ENCODE measurements around the gene ULK4.
"Not testable (repeated sequence)": the region's sequence is repeated elsewhere in the genome, so short reads cannot be mapped to it uniquely, and the experiment has no call there.

Gene ULK4

DNA sequence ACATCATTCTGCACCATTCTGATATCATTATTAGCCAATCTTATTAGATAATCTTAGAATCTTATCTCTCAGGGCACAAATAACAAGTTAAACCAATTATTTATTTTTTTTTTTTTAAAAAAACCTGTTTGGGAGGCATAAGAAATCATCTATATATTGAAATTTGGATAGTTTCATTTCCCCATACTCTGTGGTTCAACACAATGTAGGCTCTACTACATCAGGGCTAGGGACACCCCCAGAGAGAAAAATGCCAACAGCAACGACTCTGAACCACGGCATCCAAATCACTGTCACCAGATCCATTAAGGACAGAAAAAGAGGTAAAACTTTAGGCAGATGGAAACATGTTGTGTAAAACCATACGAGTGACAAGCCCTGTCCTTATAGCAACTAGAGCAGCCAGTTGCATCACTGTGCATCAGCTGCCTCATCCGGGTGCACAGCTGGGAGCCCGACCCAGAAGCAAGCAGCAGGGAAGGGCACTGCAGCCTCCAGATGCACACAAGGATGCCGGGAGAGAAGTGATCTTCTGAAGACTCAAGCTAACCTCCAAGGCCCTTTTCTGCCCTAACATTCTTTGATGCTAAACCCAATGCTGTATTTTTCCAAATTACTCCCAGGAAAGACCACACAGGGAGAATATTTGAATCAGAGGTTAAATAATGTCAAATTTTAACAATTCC lies 381.5 kb downstream of the ULK4 start:
- peak; percentile 37 to 41 for DNase-seq (ENCODE audit: low read depth in 2 of 2)

DNA sequence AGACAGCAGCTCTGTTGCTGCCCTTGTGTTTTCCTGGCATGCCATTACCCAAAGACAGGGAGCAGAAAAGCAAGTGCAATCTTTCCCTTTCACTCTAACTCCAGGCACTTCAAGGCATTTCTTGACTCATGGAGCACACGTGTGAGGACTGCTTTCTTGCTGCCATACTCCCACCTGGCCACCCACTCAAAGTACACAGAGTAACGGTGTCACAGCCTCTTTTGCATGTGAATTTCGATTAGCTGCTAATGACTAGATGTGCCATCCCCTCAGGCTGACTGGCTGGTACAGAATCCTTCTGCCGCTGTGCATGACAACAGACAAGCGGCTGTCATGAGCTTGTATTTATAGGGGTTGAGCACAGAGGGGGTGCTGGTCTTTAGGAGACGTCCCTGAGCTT lies 382.0 kb downstream of the ULK4 start:
- DNase-seq (ENCODE audit: low read depth in 2 of 2) = no peak

DNA sequence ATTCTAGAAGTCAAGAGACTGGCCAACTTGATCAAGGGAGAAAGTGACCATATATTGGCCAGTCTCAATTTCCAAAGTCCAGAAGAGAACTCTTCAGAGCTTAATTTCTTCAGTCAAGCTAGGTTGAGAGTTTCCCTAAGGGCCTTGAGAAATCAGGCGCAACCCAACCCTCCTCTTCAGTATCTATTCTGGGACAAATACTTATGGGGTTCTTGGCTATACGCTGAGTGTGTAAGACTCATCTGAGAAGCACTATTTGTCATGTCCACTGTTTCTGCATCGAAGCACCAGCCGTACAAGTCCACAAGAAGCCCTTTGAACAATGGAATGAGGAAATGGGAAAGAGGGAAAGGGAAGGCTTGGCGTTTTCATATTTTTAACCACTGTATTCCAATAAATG lies 383.1 kb downstream of the ULK4 start:
- DNase-seq (ENCODE audit: low read depth in 2 of 2) = no peak

DNA sequence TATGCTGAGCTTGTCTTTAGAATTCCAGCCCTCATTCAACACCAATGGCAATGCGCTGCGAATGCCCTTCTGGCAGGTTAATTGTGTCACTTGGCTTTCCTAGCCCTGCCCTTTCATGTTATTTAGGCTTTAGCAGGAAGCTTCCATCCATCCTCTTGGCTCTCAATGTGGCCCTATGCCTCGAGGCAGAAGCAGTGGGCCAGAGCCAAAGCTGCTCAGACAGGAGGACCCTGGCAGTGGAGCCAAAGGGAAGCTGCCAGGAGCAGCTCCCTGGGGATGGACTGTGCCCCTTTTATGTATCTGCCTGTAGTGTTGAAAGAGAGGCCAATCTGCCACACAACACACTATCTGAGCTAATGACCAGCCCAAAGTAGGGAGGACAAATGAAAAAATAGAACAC lies 386.2 kb downstream of the ULK4 start:
- DNase-seq (ENCODE audit: low read depth in 2 of 2) = no peak

DNA sequence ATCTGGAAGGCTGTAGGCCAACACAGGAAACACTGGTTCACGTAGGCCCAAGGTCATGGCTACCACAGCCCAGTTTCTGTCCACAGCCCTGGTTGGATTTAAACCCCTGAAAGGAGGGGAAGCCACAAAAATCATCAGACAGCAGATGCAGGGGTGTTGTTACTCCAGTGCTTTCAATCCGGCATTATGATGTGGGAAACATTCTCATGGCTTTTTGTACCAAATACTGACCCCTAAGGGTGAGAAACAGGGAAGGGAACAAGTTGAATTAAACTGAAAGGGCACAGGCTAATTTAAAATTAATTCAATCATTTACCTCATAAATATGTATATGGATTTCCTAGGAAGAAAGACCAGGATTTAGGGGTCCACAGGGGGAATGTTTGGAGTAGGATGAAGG lies 387.0 kb downstream of the ULK4 start:
- DNase-seq (ENCODE audit: low read depth in 2 of 2) = no peak

DNA sequence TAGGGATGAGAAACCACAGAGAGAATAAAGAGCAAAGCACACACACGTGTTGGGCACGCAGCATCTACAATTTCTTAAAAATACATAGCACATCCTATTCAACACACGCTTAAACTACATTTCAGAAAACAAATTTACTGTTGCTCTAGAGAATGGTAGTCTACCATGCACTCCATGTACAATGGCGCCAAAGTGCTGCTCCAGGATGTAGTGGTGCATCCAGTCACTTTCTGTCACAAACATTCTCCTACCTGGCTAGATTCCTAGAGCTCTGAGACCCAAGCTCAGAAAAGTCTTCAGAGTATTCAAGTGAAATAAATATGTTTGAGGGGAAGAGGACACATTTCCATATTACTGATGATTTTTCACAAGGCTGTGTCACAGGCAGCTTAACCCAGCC lies 388.3 kb downstream of the ULK4 start:
- DNase-seq (ENCODE audit: low read depth in 2 of 2) = no peak

DNA sequence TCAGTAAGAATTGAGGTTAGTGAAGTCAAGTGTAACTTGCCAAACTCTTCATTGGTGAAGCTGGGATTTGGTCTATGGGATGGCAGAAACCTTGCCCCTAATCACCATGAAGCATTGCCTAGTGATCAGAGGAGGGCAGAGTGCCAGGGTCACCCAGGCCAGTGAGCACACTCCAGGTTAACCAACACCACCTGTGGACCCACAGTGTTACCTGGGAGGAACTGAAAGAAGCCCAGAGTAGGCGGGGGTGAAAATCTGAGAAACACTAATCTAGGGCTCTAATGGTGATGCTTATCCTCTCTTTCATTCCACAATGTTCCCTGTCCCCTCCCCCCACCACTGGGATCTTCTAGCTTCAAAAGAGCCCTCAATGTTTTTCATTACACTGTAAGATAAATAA lies 389.8 kb downstream of the ULK4 start:
- DNase-seq (ENCODE audit: low read depth in 2 of 2) = no peak

DNA sequence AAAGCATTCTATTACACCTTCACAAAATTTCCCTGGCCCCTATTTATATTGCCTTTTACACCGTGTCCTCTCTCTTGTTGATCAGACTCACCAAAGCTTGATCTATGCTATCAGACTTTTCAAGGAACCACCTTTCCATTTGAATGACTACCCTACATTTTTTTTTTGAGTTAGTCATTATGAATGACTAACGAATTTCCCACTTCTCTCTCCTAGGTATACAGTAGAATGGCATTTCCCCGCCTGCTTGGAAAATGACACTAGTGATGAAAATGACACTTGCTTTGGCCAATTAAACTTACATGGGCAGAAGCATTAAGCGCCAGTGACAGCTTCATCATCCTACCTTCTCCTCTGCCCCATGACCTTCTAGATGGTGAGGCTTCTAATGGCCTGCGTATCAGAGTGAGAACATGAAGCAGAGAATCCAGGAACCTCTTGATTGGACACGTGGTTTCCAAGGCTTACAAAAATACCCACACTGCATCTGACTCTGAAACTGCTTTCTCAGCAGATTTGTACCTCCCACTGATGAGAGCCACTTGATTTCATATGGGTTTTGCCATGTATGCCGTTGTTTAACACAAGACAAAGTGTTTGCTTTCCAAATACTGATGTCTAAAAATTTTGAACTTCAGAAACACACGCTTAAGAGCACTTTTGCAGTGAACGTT lies 392.1 kb downstream of the ULK4 start:
- no peak for DNase-seq (ENCODE audit: low read depth in 2 of 2)

DNA sequence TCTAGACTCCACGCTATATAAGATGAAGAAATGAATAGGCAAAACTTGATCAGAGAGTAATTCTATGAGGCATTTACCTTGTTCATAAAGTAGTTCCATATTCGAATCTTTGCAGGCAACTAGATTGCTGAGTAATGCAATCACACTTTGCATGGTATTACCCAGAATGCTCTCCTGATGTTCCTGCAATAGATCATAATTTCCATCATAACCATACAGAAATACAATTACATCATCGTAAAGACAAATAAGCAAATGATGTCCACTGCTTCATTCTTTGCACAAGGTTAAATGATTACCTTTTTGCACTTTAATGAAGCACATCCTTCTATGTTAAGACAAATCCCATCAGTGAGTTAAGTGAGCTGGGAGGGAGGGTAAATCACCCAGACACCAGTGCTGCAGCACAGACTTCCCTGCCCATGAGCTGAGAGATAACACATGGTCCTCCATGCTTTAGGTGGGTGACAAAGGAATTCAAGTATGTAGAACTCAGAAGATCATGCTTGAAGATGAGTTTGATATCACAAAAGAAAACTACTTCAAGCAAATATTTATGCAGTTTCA lies 395.9 kb downstream of the ULK4 start:
- no peak for DNase-seq (ENCODE audit: low read depth in 2 of 2)

DNA sequence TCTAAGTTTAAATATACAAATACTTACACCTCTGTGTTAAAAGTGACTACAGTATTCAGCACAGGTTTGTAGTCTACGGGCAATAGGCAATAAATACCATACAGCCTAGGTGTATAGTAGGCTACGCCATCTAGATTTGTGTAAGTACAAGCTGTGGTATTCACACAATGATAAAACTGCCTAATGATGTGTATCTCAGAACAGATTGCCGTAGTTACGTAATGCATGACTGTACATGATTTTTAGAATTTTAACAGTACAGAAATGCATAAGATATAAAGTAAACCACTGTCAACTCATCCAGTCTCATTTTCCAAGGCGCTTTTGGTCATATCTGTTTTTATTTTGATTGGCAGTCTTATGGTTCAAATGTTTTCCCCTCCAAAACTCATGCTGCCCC lies 396.9 kb downstream of the ULK4 start:
- DNase-seq (ENCODE audit: low read depth in 2 of 2) = no peak

DNA sequence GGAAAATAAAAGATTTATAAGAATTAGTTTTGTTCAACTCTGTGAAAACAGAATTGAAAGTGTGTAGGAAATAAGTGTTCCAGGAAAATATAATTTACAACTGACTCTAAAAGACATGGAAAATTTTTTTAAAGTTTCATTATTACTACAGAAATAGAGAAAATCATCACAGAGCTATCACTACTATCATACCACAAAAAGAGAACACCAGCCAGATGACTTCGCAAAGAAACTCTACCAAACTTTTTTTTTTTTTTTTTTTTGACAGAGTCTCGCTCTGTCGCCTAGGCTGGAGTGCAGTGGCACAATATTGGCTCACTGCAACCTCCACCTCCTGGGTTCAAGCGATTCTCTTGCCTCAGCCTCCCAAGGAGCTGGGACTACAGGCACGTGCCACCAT lies 405.7 kb downstream of the ULK4 start:
- not testable (repeated sequence) for DNase-seq (ENCODE audit: low read depth in 2 of 2)

DNA sequence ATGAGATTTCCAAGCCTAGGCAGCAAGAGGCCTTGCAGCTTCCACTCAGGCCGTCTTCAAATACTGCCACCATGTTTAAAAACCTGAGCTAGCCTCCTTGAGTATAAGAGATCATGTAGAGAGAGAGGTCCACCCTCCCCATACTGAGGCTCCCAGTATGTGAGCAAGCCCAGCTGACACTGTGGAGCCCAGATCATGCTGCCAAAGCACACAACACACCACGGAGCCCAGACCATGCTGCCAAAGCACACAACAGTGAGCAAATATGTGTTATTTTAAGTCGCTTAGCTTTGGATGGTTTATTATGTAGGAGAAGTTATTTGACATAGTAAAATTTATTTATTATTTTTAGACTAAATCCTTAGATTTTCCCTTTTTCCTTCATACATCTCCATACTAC lies 428.9 kb downstream of the ULK4 start:
- no peak for DNase-seq (ENCODE audit: low read depth in 2 of 2)

DNA sequence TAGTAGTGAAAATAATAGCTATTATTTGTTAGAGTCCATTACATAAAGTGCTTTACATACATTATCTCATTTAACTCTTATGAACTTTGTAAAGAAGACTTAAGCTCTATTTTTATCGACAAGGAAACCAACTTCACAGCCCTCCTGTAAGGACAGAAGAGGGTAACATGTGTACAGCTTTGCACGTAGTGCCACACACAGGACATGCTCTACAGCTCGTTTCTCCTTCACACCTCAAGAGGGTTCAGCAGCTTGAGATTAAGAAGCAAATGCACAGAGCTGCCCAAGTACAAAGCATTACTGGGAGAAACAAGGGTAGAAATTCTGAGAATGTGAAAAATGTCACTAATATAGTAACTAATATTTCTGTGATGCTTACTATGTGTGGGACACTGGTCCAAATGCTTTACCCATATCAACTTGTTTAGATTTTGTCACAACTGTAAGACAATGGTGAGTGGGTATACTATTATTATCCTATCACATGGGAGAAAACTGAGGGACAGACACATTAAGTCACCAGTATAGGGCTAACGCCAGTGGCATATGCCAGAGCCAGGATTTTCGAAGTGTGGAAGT lies 434.8 kb downstream of the ULK4 start:
- no peak for DNase-seq (ENCODE audit: low read depth in 2 of 2)

DNA sequence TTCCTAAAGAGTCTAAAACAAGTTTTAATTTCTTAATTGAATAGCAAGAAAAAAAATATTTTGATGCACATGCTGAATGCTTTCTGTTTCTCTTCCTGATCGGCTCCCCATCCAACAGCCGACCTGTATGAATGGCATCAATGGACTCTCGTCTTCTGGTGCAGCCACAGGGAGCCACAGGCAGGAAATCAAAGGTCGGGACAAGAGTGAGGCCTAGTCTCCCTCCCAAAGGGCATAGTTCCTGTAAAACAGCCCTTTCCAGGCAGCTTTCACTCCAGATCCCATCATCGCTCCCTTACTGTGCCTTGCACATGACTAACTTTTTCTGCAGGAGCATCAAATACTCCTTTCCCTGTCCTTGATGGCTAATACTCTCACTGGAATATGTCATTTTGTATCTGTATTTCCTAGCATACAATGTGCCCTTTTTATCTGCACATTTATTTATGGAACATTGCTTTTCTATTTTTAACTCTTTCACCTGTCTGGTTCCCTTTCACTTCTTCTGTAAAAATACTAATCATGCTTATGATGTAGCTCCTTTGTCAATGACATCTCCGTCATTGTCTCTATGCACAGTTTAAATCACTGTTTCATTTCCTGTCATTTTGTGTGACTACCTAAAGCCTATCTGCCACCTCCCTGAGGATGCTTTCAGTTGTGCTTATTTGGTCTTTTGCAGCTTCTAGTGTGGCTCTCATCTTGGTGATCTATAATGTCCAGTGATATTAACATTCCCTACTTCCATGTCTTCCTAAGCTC lies 436.4 kb downstream of the ULK4 start:
- DNase-seq (ENCODE audit: low read depth in 2 of 2) = no peak

DNA sequence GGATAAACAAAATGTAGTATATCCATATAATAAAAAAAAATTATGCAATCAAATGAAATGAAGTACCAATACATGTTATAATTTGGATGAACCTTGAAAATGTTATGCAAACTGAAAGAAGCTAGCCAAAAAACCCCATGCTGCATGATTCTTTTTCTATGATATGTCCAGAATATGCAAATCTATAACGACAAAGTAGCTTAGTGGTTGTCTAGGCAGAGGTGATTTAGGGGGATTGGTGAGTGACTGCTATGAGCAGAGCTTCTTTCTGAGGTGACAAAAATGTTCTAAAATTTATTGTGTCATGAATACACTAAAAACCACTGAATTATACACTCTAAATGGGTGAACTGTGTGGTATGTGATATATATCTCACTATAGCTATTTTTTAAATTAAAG lies 438.0 kb downstream of the ULK4 start:
- no peak for DNase-seq (ENCODE audit: low read depth in 2 of 2)

DNA sequence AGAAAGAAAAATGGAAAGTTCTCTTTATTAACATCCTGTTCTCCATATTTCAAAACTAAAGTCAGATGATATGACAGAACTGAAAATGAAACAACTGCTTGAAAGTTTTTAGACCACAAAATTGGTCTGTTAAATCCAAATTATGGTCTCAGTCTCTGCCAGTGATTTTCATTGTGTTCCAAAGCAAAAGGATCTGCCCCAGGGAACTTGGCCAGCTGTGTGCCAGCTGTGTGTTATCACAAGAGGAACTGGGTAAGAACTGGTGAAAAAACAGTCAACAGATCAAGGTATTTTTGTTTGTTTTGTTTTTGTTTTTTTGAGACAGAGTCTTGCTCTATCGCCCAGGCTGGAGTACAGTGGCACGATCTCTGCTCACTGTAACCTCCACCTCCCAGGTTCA lies 439.3 kb downstream of the ULK4 start:
- no peak for DNase-seq (ENCODE audit: low read depth in 2 of 2)

DNA sequence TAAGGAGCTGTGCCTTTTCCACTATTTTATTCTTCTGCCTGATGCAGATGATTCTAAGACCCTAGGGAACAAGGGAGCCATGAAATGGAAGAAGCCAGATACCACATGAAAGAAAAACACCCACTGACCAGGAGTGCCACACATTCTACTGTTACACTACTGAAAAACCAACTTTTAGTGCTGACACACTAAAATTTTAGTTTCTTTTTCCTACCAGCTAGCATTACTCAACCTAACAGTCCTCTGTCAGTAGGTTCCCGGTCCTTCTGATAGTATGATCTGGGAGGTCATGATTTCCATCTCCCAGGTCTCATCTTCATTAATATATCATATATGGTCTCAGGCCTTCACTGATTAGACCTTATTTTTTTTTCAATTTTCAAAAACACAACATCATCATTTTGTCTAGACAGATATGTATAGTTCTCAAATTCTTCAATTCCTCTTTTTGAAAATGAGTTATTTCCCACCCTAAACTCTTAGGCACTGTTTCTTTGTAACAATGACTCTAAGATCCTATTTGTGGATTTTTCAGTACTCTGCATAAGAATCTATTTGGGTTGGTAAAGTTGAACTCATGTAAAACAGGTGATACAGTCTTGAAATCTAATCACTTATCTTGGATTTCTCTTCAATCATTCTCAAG lies 440.8 kb downstream of the ULK4 start:
- no peak for DNase-seq (ENCODE audit: low read depth in 2 of 2)

DNA sequence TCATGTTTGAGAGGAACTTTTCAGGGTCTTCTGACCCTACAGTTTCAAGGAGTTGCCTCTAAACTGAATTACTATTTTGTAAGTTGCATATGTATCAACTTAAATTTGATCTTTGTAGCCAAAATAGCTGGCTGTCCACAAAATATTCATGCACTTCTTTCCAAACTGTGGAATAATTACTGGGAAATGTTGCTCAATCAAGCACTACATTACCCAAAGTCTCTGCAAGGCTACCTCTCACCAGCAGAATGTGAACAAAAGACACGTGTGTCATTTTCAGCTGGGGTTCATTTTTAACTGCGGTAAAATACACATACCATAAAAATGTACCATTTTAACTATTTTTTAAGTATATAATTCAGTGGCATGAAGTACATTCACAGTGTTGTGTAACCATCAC lies 442.2 kb downstream of the ULK4 start:
- peak; percentile 22 to 30 for DNase-seq (ENCODE audit: low read depth in 2 of 2)

DNA sequence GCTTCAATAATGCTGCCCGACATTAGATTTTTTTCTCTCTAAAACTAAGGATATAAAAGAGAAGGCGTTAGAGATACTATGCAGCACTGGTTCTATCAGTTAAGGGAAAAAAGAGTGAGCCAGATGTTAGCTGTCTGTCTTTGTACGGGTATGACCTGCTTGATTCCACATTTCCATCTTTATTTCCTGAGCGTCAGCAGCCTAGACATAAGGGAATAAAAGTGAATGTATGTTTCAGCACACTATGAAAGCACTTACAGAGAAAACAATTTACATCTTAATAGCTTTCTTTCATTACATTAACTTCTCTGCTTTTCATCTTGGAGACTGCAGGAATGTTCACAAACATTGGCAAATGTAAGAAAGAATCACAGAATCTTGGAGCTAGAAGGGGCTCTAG lies 443.3 kb downstream of the ULK4 start:
- DNase-seq (ENCODE audit: low read depth in 2 of 2) = no peak

DNA sequence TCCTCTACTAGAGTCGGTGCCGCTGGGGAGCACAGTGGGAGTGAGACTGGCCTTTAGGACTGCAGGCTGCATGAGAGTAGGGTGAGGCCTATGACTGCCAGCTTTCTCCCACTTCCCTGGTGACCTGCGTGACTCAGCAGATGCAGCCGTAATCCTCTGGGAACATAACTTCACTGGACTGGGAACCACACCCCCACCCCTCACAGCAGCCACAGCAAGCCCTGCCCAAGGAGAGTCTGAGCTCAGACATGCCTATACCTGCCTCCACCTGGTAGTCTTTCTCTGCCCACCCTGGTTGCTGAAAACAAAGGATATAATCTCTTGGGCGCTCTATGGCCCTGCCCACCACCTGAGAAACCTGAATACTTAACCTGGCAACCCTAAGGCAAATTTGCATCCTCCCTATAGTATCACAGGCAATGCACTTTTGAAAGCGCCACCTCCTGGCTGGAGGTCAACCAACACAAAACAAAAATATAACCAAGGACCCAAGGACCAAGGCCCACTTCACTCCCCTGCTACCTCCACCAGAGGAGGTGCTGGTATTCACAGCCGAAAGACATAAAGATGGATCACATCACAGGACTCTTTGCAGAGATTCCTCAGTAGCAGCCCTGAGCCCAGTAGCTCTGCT lies 453.7 kb downstream of the ULK4 start:
- DNase-seq (ENCODE audit: low read depth in 2 of 2) = no peak

DNA sequence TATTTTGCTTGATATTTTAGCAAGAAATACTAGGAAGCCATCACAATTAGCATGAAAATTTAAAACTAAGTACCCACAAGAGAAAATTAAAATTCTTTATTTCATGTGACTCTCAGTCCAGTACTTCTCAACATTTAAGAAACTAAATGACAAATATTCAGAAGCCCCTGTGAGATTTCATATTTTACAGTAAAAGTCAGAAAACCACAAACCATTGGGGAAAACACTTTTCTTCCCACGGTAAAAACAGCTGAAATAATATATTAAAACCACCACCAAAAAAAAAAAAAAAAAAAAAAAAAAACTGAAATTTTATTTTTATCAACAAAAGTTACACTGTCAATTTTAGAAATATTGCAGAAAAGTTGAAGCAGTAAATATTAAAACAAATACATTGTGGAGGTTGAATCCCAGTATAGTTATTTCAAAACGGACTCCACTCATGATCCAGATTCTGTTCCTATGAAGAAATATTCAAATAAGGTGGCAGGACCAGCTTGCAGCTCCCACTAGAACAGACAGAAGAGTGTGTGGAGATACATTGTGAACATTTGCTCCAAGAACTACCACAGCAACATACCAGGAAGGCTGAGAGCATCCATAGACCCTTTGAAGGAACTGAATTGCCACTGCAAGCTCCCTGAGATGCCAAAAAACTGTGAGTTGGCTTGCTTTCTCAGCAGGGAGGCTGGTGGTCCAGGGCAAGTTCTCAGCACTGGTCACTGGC lies 454.4 kb downstream of the ULK4 start:
- no peak for DNase-seq (ENCODE audit: low read depth in 2 of 2)

Measured in fibroblast of skin of left quadriceps (primary cell).